ENCODE results near the gene PIK3R5.

GRCh38 chr17:8869114-8869815, 96.2 kb downstream of the PIK3R5 start:
- TF ChIP-seq CTCF (IDR thresholded peaks at IDR 0.05 in 2 of 3, conservative IDR thresholded peaks at IDR 0.05 in 1 of 3; ENCODE audit: borderline replicate concordance in 1 of 3, insufficient read depth in 1 of 3, low read depth in 2 of 3, low read length in 2 of 3): no peak
- no peak for TF ChIP-seq POLR2A (IDR thresholded peaks at IDR 0.05; ENCODE audit: borderline replicate concordance, extremely low read depth, insufficient read depth, insufficient read length)
- TF ChIP-seq POLR2AphosphoS5 (IDR thresholded peaks at IDR 0.05; ENCODE audit: low read depth, low read length): no peak
- TF ChIP-seq MAX (IDR thresholded peaks at IDR 0.05): no peak
- TF ChIP-seq YY1 (IDR thresholded peaks at IDR 0.05; ENCODE audit: extremely low read depth, insufficient replicate concordance, low read depth, low read length): no peak
- TF ChIP-seq ZBTB33 (IDR thresholded peaks at IDR 0.05; ENCODE audit: extremely low read depth, insufficient replicate concordance, low read length): no peak
- TF ChIP-seq RAD21 (IDR thresholded peaks at IDR 0.05; ENCODE audit: low read depth): no peak
- no peak for TF ChIP-seq EZH2 (IDR thresholded peaks at IDR 0.05)
- no peak for TF ChIP-seq EZH2phosphoT487 (IDR thresholded peaks at IDR 0.05; ENCODE audit: borderline replicate concordance)
- TF ChIP-seq TCF7L2 (IDR thresholded peaks at IDR 0.05; ENCODE audit: borderline replicate concordance, extremely low read depth, insufficient read depth, insufficient read length): no peak

Measured in HCT116 (cell line).